ENCODE data around the gene CHMP4A.
A peak's percentile ranks its signal among the peaks of the same experiment; 100 is the strongest.
"Not testable (repeated sequence)": the region's sequence is repeated elsewhere in the genome, so short reads cannot be mapped to it uniquely, and the experiment has no call there.

Gene CHMP4A

DNA sequence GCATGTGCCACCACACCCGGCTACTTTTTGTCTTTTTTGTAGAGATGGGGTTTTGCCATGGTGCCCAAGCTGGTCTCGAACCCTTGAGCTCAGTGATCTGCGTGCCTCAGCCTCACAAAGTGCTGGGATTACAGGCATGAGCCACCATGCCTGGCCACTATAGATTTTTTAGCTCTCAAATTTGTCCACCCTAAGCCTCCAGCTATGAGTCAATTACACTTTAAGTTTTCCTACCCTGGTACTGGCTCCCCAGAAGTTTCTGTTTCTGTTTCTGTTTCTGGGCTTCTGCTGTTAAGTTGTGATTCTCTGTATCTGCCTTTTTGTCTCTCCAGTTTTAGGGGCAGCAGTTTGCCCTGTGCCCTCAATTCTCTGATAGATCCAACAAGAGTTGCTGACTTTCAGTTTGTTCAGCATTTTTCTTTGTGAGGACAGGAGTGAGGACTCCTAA, 33.5 kb upstream of the CHMP4A start:
- DNase-seq (ENCODE audit: low spot score), result peak; percentile 48

DNA sequence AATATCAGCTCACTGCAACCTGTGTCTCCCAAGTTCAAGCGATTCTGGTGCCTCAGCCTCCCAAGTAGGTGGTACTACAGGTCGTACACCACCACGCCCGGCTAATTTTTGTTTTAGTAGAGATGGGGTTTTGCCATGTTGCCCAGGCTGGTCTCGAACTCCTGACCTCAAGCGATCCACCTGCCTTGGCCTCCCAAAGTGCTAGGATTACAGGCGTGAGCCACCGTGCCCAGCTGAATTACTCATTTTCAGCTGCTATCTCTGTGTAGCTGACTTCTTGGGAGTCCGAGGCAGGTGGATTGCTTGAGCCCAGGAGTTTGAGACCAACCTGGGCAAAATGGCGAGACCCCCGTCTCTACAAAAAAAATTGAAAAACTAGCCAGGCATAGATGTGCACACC, 32.1 kb upstream of the CHMP4A start:
- DNase-seq (ENCODE audit: low spot score), result not testable (repeated sequence)

DNA sequence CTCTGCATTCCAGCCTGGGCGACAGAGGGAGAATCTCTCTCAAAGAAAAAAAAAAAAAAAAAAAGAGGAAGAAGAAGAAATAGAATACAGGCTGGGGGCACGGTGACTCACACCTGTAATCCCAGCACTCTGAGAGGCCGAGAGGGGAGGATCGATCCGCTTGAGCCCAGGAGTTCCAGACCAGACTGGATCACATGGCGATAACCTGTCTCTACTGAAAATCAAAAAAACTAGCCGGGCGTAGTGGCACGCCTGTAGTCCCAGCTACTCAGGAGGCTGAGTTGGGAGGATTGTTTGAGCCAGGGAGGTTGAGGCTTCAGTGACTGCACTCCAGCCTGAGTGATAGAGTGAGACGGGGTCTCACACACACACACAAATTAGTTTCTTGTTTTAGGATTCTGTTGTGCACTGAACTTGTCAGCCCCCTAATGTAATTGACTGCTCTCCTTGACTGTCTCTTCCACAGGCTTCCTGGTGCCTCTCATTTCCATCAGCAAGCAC, 30.1 kb upstream of the CHMP4A start:
- DNase-seq (ENCODE audit: low spot score), result no peak

DNA sequence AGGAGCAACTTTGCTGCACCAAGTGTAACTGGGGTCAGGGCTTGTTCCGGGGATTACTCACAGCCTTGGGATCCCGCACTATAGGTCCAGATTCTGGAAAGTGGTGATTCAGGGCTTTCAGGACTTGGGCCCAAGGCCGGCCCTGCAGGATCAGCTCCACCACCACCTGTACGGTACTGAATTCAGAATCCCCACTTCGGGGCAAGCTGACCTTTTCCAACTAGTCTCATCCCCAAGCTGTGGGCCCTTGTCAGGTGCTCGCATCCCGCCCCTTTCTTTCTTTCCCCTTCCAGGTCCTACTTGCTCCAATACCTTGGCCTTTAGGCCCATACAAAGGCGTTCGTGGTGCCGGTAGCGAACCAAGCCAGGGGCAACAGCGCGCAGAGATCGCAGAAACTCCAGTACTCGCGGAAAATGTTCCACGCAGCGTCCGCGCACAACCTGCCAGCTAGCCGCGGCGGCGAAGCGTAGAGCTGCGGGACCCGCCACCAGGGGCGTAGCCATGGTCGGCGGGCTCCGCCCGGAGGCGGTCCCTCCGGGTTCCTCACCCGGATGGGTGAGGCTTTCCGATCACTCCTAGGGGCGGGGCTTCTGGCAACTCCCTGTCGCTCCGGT, 28.6 kb upstream of the CHMP4A start:
- peak; percentile 93 for DNase-seq (ENCODE audit: low spot score)

DNA sequence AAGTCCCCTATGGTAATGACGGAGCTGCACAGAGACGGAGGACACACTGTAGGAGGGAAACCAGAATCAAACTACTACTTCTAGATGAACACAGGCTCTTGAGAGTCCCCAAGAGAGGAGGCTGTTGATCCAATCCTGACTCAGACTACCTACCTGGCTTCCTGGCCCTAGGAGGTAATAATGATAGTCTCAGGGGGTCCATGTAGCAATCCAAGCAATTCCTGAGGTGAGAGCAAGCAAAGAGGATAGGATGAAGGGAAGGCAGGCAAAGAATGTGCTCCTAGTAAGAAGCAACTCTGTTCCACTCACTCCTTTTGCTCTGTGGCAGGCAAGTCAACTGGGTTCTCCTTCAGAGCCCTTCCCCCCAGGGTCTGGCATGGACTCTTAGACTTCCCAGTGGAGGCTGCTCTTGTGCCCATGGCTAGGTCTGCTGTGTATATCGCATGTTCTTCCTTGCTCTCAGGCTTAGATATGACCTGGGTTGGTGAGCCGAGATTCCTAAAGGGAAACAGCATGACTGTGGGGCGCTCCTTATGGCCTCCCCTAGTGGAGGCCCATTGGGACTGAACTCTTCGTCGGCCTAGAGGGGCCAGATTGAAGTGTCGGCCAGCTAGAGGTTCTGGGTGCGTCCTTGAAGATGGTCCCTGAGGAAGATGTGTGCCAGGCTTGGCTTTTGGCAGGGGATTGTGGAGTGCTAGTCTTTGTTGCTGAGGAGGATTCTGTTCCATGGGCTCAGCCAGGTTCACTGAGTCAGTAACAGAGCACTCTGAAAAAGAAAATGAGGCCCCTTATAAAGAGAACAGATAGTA, 27.0 kb upstream of the CHMP4A start:
- no peak for DNase-seq (ENCODE audit: low spot score)

DNA sequence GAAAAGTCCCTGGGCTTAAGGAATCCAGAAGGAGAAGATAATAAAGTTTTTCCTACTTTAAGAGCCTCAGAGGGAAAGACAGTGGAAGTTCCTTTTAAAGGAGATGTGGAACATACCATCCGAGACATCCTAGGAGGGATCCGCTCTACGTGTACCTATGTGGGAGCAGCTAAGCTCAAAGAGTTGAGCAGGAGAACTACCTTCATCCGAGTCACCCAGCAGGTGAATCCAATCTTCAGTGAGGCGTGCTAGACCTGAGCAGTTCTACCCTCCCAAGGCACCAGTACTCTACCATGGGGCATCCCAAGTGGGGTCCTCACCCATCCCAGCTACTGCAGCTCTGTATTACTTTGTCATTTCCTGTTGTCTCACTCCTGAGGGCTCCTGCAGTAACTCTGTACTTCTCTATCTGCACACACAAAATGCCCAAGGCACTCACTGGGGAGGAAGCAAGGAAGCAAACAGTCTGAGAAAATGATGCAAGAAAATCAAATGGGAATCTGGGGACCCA, 25.3 kb upstream of the CHMP4A start:
- no peak for DNase-seq (ENCODE audit: low spot score)

DNA sequence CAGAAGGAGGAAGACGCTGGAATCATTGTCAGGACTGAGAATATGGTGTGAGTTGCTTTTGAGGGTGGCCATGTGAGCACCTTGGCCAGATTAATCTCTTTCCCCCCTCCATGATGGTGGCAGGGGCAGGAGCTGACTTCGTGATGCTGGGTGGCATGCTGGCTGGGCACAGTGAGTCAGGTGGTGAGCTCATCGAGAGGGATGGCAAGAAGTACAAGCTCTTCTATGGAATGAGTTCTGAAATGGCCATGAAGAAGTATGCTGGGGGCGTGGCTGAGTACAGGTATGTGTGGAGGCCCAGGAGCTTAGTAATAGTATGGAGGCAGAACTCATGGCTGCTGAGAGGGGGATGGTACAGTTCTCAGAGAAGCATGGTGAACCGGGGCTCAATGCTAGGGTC, 24.8 kb upstream of the CHMP4A start:
- no peak for DNase-seq (ENCODE audit: low spot score)

- DNase-seq (ENCODE audit: low spot score), result no peak
These were observed 24.2 kb upstream of the CHMP4A start for GRCh38 chr14:24237463-24237955.

DNA sequence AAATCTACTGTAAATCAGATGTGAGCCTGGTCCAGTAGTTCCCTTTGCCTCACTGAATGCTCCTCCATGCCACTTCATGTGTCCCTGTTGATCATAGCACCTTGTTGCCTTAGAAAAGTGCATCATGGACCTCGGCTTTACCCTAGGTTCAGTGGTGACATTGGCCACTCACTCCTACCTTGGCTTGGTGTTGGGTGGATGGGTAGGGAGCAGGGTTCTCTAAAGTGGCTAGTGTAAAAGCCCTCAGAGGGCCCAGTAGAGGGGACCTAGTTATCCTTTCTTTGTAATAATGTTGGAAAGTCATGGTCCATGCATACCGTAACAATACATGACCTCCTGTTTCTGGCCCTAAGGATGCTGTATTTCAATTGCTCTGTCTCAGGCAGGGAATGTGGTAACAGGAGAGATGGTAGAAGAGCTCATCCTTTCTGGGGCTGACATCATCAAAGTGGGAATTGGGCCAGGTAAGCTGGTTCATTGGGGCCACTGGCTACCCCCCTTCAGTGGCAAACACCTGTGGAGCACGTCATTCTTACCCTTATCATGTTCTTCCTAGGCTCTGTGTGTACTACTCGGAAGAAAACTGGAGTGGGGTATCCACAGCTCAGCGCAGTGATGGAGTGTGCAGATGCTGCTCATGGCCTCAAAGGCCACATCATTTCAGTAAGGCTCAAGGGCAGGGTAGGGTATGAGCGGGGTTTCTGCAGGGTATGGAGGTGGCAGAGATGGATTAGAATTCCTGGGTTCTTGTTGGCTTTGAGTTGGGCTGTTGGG, 23.6 kb upstream of the CHMP4A start:
- no peak for DNase-seq (ENCODE audit: low spot score)

GRCh38 chr14:24235804-24236688, 22.8 kb upstream of the CHMP4A start:
- no peak for DNase-seq (ENCODE audit: low spot score)

DNA sequence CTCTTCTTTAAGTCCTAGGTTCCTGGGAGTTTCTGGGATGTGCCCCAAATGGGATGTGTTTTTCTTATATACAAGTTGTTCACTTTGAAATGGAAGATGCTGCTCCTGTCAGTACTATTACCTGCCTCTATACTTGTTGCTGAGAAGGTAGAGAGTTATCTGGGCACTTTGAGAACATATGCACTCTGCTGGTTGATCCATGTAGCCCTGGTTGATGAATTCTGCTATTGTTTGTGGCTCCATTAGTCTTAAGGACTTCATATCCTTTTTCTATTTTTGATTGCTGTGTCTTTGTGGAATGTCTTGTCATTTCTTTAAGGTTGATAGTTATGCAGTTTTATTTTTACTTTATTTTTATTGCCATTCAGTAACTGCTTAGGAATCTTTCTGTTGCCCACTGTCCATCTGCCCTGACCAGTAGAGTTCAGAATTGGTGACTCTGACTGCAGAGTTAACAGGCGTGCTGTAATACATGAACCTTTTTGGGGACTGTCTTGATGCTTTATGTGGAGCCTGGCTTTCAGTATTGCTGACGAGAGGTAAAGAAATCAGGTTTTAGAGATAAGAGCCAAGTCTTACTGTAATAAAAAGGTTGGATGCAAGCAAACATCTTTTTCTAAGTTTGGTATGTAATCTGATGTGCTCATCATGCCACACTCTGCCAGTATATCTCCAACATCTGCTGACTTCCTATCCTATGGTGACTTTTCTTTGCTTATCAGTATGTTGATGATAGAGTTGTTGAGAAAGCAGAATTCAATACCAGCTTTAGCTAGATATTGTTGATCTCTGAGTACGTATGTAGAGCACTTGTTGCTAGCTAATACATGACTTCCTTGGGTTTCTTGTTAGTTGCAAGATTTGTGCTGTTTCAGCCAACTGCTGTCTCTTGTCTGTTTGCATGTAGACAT, 21.1 kb upstream of the CHMP4A start:
- DNase-seq (ENCODE audit: low spot score), result no peak

DNA sequence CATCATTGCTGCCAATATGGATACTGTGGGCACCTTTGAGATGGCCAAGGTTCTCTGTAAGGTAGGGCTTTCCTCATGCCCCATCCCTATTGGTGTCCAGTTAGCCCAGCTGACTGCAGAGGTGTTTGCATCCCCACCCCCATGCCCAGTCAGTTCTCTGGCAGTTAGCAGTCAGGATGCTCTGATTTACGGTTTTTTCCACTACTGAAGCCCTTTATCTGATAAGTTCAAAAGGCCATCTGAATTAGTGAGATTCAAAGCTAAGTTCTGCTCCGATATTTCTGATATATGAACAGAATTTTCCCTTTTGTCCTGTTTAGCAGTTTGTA, 20.2 kb upstream of the CHMP4A start:
- DNase-seq (ENCODE audit: low spot score), result no peak

DNA sequence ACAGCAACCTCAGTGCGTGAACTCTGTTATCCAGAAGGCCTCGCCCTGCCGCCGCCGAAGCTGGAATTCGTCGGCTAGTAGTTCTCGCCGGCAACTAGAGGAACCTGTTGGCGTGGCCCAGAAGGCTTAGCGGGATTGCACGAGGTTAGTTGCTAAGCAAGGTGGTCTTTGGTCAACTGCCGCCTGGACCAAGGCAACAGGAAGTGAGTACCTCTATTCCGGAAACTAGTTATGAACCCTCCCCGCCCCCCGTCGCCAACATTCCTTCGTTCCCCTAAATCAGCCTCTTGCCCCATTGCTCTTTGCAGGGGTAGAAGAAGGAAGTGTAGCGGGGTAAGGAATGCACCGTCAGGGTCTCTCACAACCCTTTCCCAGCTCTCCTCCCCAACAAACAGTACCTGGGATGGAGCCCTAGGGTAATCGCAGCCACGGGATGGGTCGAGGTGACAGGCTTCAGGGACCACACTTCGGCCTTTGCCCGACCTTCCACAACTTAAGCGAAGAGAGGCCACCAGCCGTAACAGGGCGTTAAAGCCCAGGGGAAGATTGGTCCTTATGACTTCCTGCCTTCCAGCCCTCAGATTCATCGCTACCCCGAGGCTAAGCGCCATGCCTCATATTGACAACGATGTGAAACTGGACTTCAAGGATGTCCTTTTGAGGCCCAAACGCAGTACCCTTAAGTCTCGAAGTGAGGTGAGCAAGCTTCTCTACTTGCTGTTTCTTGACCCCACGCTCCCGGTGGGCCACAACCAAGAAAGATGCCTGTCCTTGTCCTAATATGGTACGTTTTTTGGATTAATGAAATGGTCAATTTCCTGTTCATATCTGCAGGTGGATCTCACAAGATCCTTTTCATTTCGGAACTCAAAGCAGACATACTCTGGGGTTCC, 19.6 kb upstream of the CHMP4A start, which contains the start of gene GMPR2:
Gene GMPR2, plus strand, starts transcription at position 285 of the 893 bp plus-strand sequence. Its CDS starts 325 bp downstream, at position 610.
- no peak for DNase-seq (ENCODE audit: low spot score)

DNA sequence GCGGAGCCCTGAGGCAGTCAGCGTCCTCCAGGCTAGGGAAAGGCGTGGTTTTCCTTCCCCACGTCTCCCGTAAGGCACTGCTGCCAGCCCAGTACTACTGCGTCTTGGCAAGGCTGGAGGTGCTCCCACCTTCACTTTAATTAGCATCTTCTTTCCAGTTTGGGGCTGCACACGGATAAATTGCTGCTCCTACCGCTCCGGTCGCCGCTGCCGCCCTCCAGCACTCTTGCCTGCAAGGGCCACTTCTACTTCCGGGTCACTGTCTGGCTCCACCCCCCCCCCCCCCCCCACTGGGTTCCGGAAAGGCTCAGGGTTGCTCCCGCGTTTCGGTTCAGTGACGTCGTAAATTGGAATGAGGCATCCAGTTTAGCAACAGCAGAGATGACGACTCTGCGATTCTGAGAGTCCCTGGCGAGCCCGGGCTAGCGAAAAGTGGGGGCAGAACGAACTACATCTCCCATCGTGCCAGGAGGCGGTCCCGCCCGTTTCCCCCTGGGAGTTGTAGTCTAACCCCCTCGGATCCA, 18.9 kb upstream of the CHMP4A start, which contains the start of gene NEDD8:
Gene NEDD8, minus strand, starts transcription at position 247 of the 524 bp plus-strand sequence. Its CDS starts 100 bp downstream, at position 147.
- peak; percentile 87 for DNase-seq (ENCODE audit: low spot score)

GRCh38 chr14:24231263-24232120, 18.2 kb upstream of the CHMP4A start:
- no peak for DNase-seq (ENCODE audit: low spot score)

- no peak for DNase-seq (ENCODE audit: low spot score)
These were observed 15.6 kb upstream of the CHMP4A start for GRCh38 chr14:24228902-24229301.

DNA sequence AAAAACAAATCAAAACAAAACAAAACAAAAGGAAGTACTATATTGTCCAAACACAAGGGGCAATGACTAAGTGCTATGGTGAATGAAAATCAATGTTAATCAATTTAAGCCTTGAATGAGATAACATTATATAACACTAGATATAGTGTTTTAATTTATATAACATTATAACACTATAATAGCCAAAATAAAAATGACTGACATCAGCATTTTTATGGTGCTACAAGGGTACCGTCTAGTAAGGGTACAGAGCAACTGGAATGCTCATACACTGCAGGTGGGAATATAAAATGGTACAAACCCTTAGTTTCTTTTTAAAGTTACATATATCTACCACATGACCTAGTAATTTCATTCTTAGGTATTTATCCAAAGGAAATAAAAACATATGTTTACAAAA, 13.2 kb upstream of the CHMP4A start:
- no peak for DNase-seq (ENCODE audit: low spot score)

GRCh38 chr14:24224618-24225071, 11.4 kb upstream of the CHMP4A start:
- no peak for DNase-seq (ENCODE audit: low spot score)
